Astrocyte of the spinal cord (primary cell): Measurements from ENCODE around the gene MTCP1.

Source experiments
- DNase-seq: peaks from one replicate; pipeline ENCODE4 v3.0.0; 2011; ENCODE audit warnings: low read depth, low spot score
- H3K4me3 ChIP-seq: 2 replicates; pipeline ENCODE4 v1.5.1; 2011; ENCODE audit warnings: low read depth, mild to moderate bottlenecking, low read length, moderate library complexity
- CTCF ChIP-seq: IDR thresholded peaks from 2 replicates; pipeline ENCODE4 v1.5.1; 2012; ENCODE audit warnings: low read depth, mild to moderate bottlenecking, low read length, inconsistent platforms
- in situ Hi-C: cut with HindIII; loops from 2 replicates; pipeline ENCODE4 v1.10.0; 2017; ENCODE audit warnings: low sequenced_read_pairs

MTCP1 gene

DNA sequence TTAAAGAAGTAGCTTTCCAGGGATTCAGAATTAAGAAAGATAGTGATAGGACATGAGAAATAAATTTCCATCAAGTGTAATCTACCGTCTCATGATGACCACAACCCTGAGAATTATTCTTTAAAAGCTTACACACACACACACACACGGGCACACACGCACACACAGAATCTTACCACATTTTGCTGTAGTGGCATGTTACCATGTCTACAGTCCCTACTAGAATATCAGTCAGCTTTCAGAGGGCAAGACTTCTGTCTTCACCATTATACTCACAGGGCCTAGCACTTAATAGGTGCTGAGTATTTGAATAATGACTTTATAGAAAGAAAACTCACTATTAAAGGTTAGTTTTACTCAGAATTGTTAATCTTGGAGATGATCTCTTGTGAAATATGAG, 15.4 kb downstream of the MTCP1 start:
- TF ChIP-seq CTCF = no peak
- in situ Hi-C loops = no loop called here
- no peak for DNase-seq
- H3K4me3 ChIP-seq = no peak overlapping the region

DNA sequence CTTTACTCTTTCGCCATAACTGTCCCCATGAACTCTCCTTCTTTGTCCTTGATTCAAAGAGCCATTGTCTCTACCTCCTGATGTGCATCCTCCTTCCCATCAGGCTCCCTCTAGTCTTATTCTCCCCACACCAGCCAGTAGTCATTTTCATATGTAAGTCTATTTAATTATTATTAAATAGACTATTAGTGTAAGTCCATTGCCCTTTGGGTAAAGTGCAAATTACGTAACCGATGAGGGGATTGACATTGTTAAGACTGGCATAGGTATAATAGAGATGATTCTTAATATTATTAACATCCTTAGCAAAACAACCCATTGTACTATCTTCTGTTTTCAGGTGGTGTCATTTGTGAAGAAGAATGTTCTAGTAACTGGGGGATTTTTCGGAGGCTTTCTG, 16.7 kb downstream of the MTCP1 start:
- in situ Hi-C loops = no loop called here
- no peak overlapping the region for H3K4me3 ChIP-seq
- TF ChIP-seq CTCF = no peak
- no peak for DNase-seq

GRCh38 chrX:155053656-155054055, 17.3 kb downstream of the MTCP1 start:
- DNase-seq = no peak
- TF ChIP-seq CTCF = no peak
- H3K4me3 ChIP-seq = no peak overlapping the region
- in situ Hi-C loops = no loop called here

DNA sequence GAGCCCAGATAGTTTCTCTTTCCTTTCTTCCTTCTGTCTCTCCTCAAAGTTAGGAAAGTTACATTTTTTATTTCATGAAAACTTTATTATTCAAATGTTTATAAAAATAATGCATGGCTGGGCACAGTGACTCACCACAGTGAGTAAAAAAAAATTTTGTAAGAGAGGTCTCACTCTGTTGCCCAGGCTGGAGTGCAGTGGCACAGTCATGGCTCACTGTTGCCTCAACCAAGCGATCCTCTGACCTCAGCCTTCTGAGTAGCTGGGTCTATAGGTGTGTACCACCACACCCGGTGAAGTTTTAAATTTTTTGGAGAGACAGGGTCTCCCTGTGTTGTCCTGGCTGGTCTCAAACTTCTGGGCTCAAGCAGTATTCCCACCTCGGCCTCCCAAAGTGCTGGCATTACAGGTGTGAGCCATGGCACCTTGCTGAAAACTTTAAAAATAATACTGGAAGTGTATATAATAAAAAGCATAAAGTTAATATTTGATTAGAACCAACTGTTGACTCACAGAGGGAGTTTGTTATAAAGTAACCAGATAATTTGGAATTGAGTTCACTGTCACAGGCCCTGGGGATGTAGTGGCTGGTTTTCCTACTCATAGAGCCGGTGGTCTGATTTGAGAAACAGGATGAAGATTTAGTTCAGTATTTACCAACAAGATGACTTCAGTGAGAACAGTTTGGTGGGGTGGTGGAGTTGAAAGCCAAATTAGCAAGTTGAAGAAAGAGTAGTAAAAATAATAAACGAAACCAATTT, 18.0 kb downstream of the MTCP1 start:
- no peak for DNase-seq

GRCh38 chrX:155048977-155049619, 21.8 kb downstream of the MTCP1 start:
- H3K4me3 ChIP-seq = no peak overlapping the region

More for the DNA sequence above, 18.0 kb downstream of the MTCP1 start:
- in situ Hi-C loops = no loop called here
- no peak for TF ChIP-seq CTCF
- H3K4me3 ChIP-seq = no peak overlapping the region

More at GRCh38 chrX:155048977-155049619, 21.8 kb downstream of the MTCP1 start:
- TF ChIP-seq CTCF = peak; percentile 66
- in situ Hi-C loops = no loop called here
- peak; percentile 53 for DNase-seq
